Measurements from ENCODE around the gene KCNIP4.

- TF ChIP-seq CTCF (conservative IDR thresholded peaks at IDR 0.05) (no peak), EZH2 (IDR thresholded peaks at IDR 0.05; ENCODE audit: low read depth) (no peak)
These were observed 766.9 kb downstream of the KCNIP4 start for GRCh38 chr4:21181716-21182115.
